GOT3 (cell line): ENCODE measurements around the gene BPTF.
"Not testable (repeated sequence)": the region's sequence is repeated elsewhere in the genome, so short reads cannot be mapped to it uniquely, and the experiment has no call there.

Source experiments
- DNase-seq: peaks from one replicate; lab custom pipeline; 2025; ENCODE audit warnings: mixed read lengths; lab: John Stamatoyannopoulos, UW

The BPTF gene, protein sequence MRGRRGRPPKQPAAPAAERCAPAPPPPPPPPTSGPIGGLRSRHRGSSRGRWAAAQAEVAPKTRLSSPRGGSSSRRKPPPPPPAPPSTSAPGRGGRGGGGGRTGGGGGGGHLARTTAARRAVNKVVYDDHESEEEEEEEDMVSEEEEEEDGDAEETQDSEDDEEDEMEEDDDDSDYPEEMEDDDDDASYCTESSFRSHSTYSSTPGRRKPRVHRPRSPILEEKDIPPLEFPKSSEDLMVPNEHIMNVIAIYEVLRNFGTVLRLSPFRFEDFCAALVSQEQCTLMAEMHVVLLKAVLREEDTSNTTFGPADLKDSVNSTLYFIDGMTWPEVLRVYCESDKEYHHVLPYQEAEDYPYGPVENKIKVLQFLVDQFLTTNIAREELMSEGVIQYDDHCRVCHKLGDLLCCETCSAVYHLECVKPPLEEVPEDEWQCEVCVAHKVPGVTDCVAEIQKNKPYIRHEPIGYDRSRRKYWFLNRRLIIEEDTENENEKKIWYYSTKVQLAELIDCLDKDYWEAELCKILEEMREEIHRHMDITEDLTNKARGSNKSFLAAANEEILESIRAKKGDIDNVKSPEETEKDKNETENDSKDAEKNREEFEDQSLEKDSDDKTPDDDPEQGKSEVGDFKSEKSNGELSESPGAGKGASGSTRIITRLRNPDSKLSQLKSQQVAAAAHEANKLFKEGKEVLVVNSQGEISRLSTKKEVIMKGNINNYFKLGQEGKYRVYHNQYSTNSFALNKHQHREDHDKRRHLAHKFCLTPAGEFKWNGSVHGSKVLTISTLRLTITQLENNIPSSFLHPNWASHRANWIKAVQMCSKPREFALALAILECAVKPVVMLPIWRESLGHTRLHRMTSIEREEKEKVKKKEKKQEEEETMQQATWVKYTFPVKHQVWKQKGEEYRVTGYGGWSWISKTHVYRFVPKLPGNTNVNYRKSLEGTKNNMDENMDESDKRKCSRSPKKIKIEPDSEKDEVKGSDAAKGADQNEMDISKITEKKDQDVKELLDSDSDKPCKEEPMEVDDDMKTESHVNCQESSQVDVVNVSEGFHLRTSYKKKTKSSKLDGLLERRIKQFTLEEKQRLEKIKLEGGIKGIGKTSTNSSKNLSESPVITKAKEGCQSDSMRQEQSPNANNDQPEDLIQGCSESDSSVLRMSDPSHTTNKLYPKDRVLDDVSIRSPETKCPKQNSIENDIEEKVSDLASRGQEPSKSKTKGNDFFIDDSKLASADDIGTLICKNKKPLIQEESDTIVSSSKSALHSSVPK (N-terminal part only)

DNA sequence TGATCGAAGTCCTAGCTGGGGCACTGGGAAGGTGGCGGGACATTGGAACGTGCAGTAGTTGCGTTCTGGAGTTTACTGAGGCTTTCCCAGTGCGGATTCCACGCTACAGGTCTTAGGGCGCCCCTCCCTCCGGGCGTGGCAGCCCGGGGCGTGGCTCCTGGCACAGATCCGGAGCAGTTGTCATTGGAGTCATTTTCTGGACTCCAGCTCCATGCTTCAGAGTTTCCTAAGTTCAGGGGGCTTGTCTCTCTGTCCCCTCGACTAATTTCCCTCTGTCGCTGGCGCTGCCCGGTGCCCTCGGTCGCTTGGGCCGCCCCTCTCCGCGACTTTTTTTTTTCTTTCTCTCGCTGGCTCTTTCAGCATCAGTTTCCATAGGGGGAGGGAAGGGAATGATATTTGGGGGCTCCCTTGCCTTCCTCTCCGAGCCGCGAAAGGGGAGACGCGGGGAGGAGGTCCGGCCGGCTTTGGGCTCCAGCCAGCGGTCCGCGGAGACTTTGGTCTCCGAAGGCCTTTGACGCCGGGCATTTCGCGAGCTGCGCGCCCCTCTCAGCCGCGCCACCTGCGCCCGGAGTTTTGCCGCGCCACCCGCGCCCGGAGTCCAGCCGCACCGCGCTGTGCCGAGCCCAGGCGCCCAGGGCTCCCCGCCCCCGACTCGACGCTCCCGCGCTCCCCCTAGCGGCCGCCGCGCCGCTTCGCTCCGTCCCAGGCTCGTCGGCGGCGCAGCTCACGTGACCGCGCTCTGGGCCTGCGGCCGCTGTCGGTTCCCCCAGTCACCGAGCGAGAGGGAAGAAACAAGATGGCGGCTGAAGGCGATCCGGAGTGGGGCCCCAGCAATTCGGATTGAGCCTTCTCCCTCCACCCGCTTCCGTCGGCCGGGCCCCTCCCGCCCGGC is at the start of gene BPTF:
Gene BPTF (plus strand): TSS at position 769 of the 892 bp plus-strand sequence. CDS start 222 bp downstream, outside the sequence.
- DNase-seq = peak; percentile 72

GRCh38 chr17:67779098-67779672 is 46.1 kb upstream of the BPTF start:
- DNase-seq = no peak

GRCh38 chr17:67784364-67785121 is 40.8 kb upstream of the BPTF start:
- DNase-seq = no peak

- DNase-seq = no peak
Observed at GRCh38 chr17:67785122-67785477, 40.2 kb upstream of the BPTF start.

- no peak for DNase-seq
Observed at GRCh38 chr17:67785504-67785903, 39.8 kb upstream of the BPTF start.

DNA sequence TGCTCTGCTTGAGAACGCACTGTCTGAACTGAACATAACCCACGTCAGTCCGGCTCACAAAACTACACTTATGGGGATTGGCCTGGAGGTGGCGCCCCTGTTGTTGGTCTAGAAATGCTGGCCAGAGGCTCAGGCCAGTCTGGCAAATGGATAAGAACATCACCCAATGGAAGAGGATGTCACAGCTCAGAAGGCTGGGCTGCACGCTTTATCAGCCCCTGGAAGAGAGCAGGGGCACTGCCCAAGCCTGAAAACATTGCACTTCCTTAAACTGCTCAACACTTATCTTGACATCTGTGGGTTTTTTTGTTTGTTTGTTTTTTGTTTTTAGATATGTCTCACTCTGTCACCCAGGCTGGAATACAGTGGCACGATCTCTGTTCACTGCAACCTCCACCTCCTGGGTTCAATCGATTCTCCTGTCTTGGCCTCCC is 24.8 kb upstream of the BPTF start:
- DNase-seq = no peak

- no peak for DNase-seq
Observed at GRCh38 chr17:67801626-67802175, 23.6 kb upstream of the BPTF start.

DNA sequence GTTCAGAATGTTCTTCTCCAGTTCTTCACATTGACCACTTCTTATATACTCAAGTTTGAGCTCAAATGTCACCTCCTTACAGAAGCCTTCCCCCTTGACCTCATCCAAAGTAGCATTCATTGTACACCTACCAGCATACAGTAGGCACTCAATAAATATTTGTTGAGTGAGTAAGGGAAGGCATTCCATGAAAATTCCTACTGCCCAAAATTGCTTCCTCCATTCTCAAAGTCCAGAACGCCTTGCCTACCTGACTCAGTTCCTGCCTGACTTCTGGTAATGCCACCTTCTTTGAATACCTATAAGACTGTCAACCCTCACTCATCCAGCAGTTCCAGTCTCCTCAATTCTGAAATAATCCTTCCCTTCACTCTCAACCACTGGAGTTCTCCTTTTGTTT is 14.8 kb upstream of the BPTF start:
- DNase-seq = no peak

DNA sequence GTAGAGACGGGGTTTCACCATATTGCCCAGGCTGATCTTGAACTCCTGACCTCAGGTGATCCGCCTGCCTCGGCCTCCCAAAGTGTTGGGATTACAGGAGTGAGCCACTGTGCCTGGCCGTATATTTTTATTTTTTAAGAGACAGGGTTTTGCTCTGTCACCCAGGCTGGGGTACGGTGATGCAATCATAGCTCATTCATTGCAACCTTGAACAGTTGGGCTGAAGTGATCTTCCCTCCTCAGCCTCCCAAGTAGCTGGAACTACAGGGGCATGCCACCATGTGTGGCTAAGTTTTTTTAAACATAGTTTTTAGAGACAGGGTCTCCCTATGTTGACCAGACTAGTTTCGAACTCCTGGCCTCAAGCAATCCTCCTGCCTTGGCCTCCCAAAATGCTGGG is 12.9 kb upstream of the BPTF start:
- not testable (repeated sequence) for DNase-seq

DNA sequence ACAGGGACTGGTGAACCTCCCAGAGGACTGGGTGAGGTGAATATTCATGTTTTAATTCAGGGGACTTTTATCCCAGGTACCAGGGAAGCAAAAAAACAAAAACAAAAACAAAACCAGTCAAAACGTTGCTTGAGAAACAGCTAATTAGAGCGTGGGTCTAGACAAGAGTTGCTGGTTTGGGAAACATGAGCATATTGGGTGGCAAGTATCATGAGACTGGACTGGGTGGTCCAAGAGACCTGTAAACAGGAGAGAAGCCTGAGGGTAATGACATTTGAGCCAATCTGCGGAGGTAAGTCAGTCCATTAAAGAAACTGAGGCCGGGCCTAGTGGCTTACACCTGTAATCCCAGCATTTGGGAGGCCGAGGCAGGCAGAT is 11.5 kb upstream of the BPTF start:
- DNase-seq = no peak

GRCh38 chr17:67818110-67819002 is 6.9 kb upstream of the BPTF start:
- no peak for DNase-seq

GRCh38 chr17:67819722-67820121 is 5.6 kb upstream of the BPTF start:
- no peak for DNase-seq

DNA sequence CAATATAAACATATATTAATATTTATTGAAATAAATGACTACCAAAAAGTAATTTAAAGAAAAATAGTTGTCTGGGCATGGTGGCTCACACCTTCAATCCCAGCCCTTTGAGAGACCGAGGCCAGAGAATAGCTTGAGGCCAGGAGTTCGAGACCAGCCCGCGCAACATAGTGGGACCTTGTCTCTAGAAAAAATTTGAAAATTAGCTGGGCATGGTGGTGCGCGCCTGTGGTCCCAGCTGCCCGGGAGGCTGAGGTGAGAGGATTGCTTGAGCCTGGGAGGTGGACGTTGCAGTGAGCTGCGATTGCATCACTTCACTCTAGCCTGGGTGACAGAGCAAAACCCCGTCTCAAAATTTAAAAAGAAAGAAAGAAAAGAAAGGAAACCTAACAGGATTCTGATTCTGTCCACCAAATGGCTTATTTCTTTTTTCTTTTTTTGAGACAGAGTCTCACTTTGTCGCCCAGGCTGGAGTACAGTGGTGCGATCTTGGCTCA is 3.4 kb upstream of the BPTF start:
- no peak for DNase-seq

DNA sequence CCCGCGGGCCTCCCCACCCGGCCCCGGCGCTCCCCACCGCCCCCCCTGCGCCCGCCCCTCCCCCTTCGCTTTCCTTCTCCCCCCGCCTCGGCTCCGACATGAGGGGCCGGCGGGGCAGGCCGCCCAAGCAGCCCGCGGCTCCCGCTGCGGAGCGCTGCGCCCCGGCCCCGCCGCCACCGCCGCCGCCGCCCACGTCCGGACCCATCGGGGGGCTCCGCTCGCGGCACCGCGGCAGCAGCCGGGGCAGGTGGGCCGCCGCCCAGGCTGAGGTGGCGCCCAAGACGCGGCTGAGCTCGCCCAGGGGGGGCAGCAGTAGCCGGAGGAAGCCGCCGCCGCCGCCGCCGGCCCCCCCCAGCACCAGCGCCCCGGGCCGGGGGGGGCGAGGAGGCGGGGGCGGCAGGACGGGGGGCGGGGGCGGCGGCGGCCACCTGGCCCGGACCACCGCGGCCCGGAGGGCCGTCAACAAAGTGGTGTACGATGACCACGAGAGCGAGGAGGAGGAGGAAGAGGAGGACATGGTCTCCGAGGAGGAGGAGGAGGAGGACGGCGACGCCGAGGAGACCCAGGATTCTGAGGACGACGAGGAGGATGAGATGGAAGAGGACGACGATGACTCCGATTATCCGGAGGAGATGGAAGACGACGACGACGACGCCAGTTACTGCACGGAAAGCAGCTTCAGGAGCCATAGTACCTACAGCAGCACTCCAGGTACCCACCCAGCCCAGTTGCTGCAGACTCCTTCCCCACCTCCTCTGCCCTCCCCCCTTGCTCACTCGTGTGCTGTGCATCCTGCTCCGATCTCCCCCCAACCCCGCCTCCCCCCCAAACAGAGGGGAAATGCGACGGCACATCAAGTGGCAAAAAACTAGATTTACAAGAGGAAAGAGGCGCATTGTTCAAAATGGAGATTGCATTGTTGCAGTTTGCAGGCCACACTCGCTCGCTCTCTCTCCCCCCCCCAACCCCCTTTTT is 611 bp downstream of the BPTF start:
- not testable (repeated sequence) for DNase-seq

GRCh38 chr17:67829331-67829730 is 4.0 kb downstream of the BPTF start:
- no peak for DNase-seq

- no peak for DNase-seq
Observed at GRCh38 chr17:67830440-67830839, 5.1 kb downstream of the BPTF start.

- no peak for DNase-seq
Observed at GRCh38 chr17:67831268-67831667, 6.0 kb downstream of the BPTF start.
